ENCODE data around the gene ZAP70. TPM values are rescaled to one million over a fixed set of nuclear protein-coding genes. Genes with fewer than 3 reads are reported as not detected.

ZAP70 gene
- total and polyA plus RNA-seq, 10 of the 15 experiments (the other 5 are each of a cell fraction or from before 2014, with no cell fraction given): 0.18 to 2.9 (median 1.2) TPM; not detected in 1

DNA sequence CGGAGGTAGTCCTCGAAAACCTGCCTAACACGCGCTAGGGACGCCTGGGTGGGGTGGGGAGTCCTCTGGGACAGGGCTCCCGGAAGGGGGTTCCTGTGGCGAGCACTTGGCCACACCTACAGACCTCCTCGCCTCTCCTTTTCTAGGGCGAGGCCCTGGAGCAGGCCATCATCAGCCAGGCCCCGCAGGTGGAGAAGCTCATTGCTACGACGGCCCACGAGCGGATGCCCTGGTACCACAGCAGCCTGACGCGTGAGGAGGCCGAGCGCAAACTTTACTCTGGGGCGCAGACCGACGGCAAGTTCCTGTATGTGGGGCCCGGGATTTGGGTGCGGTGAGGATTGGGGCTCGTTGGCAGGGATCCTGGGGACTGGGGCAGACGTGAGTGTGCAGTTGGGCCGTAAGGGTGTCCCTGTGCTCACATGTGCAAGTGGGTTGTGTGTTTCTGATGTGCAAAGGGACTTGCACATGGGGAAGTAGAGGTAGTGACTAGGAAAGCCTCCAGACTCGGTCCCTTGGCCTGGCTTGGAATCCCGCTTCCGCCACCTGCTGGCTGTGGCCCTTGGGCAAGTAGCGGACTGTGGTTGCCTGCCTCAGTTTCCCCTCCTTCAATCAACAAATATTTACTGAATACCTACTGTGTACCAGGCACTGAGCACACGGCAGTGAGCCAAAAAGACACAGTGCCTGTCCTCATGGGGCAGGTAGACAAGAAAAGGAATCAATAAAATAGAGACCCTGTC is 11.7 kb downstream of the ZAP70 start:
- in situ Hi-C loops (cut with MboI): no loop called here
- no peaks in the 10 kb centered on the region for H3K27me3 ChIP-seq (replicated peaks in 1 of 2; ENCODE audit: control insufficient read depth in 2 of 2, insufficient read depth in 2 of 2, low read length in 1 of 2)
- TF ChIP-seq POLR2A (IDR thresholded peaks at IDR 0.05; ENCODE audit: low read depth, low read length) (no peak), TCF3 (IDR thresholded peaks at IDR 0.05; ENCODE audit: borderline replicate concordance, insufficient read depth, low read depth, low read length) (no peak), SPI1 (IDR thresholded peaks at IDR 0.05; ENCODE audit: borderline replicate concordance, insufficient read depth, low read depth, low read length) (no peak), JUNB (IDR thresholded peaks at IDR 0.05) (no peak), CUX1 (IDR thresholded peaks at IDR 0.05; ENCODE audit: insufficient replicate concordance, low read depth, low read length) (no peak), CHD2 (IDR thresholded peaks at IDR 0.05; ENCODE audit: borderline replicate concordance, low read depth, low read length) (no peak), ESRRA (IDR thresholded peaks at IDR 0.05; ENCODE audit: low read length) (no peak), PBX3 (IDR thresholded peaks at IDR 0.05; ENCODE audit: insufficient replicate concordance, low read depth, low read length) (no peak), IRF3 (IDR thresholded peaks at IDR 0.05) (no peak), CHD4 (IDR thresholded peaks at IDR 0.05) (no peak), MYB (IDR thresholded peaks at IDR 0.05; ENCODE audit: borderline replicate concordance, low read depth, low read length) (no peak), MTA2 (IDR thresholded peaks at IDR 0.05; ENCODE audit: low read depth) (no peak), FOS (IDR thresholded peaks at IDR 0.05; ENCODE audit: borderline replicate concordance, extremely low read depth, insufficient read length) (no peak), PAX5 (IDR thresholded peaks at IDR 0.05; ENCODE audit: borderline replicate concordance, low read depth, low read length) (no peak)

More for the DNA sequence above, 11.7 kb downstream of the ZAP70 start:
- H3K4me3 ChIP-seq: no peak overlapping the region
- H3K27ac ChIP-seq (ENCODE audit: control insufficient read depth, insufficient read depth): no peak overlapping the region
- intact Hi-C loops (cut with micrococcal nuclease; ENCODE audit: unreplicated experiment): no loop called here
- H3K4me2 ChIP-seq (ENCODE audit: control insufficient read depth, insufficient read depth): no peak overlapping the region
- 83% methylated on average over 31 of the region's 31 CpGs for WGBS (ENCODE audit: insufficient coverage, insufficient replicate concordance, low lambda C conversion rate, missing lambda C conversion rate)
- DNase-seq (ENCODE audit: low read depth, low spot score) (no peak), FAIRE-seq (no peak), ATAC-seq (no peak)
- no peak overlapping the region for H3K9ac ChIP-seq (ENCODE audit: control insufficient read depth, insufficient read depth, low read length)
- no TSS peak for BruUV-seq (replicated peaks)
- POLR2A ChIA-PET: no interaction called here
- H2AFZ ChIP-seq (ENCODE audit: control insufficient read depth, low read depth, low read length): no peak overlapping the region
- RAD21 ChIA-PET (ENCODE audit: unreplicated experiment): no interaction called here
- SMC1A ChIA-PET (ENCODE audit: uncharacterized antibody, unreplicated experiment): interaction anchor here (0.9 kb wide), 1 partner anchor 27 kb away, joined by 3 read pairs; no protein-coding TSS in a partner anchor
- CTCF ChIA-PET: interaction anchor here (2.9 kb wide), 1 partner anchor 15 kb away, joined by 8 read pairs; no protein-coding TSS in a partner anchor
- H4K20me1 ChIP-seq (ENCODE audit: control insufficient read depth, insufficient read depth): no peaks in the 10 kb centered on the region
- no peaks in the 10 kb centered on the region for H3K79me2 ChIP-seq (ENCODE audit: control insufficient read depth, insufficient read depth, low read length)
- peaks cover under 1% of the 10 kb centered on the region; the same call in 1 of the 3 replicates for H3K9me3 ChIP-seq (replicated peaks; ENCODE audit: control insufficient read depth, insufficient read depth, low read length)
- H3K4me1 ChIP-seq (ENCODE audit: control insufficient read depth, insufficient read depth, low read length): no peaks in the 10 kb centered on the region
- no peaks in the 10 kb centered on the region for H3K36me3 ChIP-seq (ENCODE audit: control insufficient read depth in 2 of 2, insufficient read depth in 2 of 2, low read length in 1 of 2)
